CD4-positive, alpha-beta T cell treated with Interleukin-4 for 4 hours (primary cell): Measurements from ENCODE around the gene UNCX.
"Not testable (repeated sequence)": the region's sequence is repeated elsewhere in the genome, so short reads cannot be mapped to it uniquely, and the experiment has no call there.

Experiments
- DNase-seq: peaks from one replicate; pipeline ENCODE4 v3.0.0-alpha.2; 2020

UNCX gene

DNA sequence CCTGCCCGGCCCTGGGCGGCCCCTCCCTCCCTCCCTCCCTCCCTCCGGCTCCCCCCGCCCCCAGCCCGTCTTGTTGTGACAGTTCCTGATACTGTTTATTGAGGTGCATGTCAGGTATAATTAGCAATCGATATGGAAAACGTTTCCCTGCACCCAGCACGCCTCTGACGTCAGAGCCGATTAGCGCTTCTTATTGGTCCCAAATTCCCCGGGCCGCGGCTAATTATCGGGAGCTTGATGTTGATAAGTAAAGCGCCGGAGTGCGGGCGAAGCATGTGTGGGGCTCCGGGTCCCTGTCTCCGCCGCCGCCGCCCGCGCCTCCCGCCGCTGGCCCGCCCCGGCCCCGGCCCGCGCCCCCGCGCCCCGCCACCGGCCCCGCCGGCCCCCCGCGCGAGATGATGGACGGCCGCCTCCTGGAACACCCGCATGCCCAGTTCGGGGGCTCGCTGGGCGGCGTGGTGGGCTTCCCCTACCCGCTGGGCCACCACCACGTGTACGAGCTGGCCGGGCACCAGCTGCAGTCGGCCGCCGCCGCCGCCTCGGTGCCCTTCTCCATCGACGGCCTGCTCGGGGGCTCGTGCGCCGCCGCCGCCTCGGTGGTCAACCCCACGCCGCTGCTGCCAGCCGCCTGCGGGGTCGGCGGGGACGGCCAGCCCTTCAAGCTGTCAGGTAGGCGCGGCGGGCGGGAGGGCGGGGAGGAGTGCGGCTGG, at the start of gene UNCX:
Gene UNCX, plus strand, starts transcription at position 250 of the 710 bp plus-strand sequence. Its CDS starts 146 bp downstream, at position 396.
- DNase-seq: no peak

DNA sequence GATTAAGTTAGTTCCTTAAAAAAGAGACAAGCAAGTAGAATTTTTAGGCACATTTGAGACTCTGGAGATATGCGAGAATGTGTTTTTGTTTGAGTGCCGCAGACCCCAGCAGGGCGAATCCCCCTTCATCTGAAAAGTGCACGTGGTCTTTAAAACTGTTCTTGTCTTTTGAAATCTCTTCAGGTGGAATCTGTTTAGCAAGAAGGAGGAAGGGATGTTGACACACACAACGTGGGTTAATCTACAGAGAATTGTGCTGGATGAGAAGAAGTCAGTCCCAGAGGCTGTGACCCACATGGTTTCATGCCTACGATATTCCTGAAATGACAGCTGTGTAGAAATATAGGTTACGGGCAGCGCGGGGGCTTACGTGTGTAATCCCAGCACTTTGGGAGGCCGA, 45.5 kb upstream of the UNCX start:
- no peak for DNase-seq

DNA sequence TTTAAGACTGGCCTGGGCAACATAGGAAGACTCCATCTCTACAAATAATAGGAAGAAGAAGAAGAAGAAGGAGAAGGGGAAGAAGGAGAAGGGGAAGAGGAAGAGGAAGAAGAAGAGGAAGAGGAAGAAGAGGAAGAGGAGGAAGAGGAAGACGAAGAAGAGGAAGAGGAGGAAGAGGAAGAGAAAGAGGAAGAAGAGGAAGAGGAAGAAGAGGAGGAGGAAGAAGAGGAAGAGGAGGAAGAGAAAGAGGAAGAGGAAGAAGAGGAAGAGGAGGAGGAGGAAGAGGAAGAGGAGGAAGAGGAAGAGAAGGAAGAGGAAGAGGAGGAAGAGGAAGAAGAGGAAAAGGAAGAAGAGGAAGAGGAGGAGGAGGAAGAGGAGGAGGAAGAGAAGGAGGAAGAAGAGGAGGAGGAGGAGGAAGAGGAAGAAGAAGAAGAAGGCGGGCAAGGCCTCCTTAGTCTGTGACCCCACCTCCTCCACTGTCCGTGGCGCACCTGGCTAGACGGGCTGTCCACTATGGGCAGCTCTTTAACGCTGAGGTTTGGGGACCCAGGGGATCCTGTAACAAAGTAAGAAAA, 43.9 kb upstream of the UNCX start:
- no peak for DNase-seq

DNA sequence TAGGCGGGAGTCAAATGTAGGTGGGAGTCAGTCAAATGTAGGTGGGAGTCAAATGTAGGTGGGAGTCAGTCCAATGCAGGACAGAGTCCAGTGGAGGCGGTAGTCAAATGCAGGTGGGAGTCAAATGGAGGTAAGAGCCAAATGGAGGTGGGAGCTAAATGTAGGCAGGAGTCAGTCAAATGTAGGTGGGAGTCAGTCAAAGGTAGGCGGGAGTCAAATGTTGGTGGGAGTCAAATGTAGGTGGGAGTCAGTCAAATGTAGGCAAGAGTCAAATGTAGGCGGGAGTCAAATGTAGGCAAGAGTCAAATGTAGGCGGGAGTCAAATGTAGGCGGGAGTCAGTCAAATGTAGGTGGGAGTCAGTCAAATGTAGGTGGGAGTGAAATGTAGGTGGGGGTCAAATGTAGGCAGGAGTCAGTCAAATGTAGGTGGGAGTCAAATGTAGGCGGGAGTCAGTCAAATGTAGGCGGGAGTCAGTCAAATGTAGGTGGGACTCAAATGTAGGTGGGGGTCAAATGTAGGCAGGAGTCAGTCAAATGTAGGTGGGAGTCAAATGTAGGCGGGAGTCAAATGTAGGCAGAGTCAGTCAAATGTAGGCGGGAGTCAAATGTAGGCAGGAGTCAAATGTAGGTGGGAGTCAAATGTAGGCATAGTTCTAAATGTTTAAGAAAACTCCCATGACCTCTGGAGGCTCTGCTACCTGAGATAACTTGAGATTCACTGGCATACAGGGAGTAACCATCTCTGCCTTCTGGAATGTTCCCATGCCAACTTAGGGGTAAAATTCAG, 42.5 kb upstream of the UNCX start:
- DNase-seq: no peak

DNA sequence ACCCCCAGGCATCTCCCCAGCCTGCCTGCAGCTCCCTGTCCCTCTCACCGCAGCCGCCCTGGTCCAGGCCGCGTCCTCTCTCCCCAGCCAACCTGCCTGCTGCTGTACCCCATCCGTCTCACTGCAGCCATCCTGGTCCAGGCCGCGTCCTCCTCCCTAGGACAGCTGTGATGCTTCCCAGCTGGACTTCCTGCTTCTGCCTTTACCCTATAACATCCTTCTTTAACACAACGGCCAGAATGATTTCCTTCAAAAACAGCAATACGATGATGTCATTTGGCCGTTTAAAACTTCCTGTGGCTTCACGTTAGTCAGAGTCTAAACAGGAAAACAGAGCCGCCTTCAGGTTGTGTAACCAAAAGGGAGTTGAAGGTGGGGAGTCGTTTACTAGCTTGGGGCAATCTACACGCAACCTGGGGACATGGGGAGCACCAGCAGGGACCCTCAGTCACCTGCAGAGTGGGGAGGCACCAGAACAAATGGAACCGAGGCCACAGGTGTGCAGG, 40.4 kb upstream of the UNCX start:
- peak; percentile 14 for DNase-seq

DNA sequence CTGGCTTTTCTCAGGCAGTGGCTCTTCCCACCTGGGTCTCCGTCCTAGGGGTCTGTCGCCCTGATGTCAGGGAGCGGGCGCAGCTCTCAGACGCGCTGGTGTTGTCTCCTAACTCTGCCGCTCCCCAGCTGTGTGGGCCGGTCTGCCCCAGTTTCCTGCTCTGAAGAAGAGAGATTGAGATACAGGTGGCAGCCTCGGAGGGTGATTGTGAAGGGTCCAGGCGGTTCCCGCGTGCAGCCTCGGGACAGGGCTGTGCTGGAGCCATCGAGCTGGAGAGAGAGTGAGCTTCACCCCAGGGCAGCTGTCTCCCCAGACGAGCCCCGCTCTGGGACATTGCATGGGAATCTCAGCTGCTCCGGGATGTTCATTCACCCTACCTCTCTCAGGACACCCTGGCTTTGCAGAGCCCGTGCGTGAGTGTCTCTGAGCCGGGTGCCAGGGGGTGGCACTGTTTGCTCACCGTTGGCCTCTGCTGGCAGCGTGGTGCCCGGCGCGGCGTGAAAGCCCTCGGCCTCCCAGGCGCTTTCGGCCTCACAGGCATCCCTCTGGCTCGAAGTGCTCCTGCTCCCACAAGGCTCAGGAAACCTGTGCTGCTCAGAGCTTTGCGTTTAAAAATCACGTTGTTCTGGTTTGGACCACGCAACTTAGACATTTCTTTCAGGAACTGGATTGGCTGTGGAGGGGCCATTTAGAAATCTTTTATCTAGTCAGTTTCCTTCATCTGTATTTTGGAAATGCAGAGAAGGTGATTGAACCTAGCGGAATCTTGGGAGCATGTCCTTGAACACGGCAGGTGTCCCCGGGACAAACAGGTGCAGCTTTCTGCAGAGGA, 38.9 kb upstream of the UNCX start:
- peak; percentile 15 for DNase-seq

DNA sequence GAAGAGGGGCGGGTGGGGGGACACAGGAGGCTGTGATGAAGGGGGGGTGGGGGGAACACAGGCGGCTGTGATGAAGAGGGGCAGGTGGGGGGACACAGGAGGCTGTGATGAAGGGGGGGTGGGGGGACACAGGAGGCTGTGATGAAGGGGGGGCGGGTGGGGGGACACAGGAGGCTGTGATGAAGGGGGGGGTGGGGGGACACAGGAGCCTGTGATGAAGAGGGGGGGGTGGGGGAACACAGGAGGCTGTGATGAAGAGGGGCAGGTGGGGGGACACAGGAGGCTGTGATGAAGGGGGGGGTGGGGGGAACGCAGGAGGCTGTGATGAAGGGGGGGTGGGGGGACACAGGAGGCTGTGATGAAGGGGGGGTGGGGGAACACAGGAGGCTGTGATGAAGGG, 36.2 kb upstream of the UNCX start:
- DNase-seq: not testable (repeated sequence)

DNA sequence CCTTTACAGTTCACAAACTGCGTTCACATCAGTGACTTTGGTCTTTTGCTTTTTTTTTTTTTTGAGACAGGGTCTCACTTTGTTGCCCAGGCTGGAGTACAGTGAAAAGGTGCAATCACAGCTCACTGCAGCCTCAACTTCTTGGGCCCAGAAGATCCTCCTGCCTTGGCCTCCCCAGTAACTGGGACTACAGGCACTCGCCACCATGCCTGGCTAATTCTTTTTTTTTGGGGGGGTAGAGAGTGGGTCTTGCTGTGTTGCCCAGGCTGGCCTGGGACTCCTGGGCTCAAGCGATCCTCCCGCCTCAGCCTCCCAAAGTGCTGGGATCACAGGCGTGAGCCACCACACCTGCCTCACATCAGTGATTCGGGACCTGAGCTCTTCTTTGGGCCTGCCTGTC, 35.7 kb upstream of the UNCX start:
- DNase-seq: no peak

DNA sequence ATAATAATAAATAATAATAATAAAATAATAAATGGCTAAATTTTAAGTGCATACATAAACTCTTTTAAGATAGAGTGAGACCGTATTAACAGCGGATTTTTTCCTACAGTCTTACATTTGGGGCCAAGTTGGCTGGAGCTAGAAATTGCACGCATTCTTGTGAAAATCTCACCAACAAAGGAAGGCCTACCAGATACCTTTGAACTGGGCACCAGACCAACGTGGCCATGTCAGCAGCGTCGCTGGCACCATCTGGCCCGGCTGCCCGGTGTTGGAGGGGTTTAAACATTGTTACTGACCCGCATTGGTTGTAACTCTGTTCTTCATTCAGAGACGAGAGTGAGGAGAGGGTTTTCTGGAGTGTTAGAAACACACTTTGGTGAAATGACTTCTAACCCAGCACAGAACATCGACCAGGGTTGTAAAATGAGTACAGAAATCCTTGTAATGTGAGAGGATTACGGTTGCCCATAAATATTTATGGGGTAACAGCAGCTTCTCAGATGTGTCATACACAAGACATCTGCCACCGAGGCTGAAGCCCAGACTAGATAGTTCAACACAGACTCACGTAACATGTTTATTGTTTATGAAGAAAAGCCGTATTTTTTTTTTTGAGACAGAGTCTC, 34.6 kb upstream of the UNCX start:
- no peak for DNase-seq

DNA sequence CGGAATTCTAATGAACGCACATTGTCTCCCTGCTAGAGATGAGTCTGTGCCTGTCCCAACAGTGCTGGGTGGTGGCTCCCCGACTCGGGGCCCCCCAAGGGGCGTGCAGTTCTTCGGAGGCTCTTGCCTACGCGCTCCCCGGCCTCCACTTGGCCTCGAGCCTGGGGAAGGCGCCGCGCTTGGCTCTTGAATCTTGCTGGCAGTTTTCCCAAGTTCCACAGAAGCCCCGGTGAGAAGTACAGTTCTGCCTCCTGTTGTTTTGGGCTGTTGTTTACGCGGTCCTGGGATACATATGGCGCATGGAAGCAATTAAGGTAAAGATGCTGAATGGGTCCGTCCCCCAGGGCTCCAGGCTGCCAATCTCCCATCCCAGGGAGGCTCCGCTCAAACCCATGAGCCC, 32.6 kb upstream of the UNCX start:
- no peak for DNase-seq

DNA sequence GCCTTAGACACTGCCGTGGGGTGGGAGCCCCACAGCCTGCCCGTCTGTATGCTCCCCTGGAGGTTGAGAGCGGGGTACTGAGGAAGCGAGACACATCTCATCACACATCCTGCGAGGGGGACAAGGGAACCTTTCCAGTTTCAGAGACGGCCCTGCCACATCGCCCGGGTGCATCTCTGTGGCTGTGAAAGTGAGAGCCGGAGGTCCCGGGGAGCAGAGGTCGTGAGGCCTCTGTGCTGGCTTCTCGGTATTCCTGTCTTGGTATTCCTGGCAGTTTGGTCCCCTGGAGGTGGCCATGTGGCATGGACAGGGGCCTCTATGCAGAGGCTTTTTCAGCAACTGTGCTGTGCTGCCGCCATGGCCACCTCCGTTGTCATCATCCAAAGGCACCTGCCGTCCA, 30.8 kb upstream of the UNCX start:
- no peak for DNase-seq

DNA sequence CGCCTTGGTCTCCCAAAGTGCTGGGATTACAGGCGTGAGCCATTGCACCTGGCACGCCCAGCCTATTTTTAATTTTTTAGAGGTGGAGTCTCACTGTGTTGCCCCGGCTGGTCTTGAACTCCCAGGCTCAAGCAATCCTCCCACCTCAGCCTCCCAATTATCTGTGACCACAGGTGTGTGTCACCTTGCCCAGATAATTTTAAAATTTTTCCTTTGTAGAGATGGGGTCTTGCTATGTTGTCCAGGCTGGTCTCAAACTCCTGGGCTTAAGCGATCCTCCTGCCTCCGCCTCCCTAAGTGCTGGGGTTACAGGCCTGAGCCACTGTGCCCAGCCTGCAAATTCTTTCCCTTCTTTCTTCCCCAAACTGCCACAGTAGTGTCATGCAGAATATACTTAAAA, 29.8 kb upstream of the UNCX start:
- DNase-seq: not testable (repeated sequence)

DNA sequence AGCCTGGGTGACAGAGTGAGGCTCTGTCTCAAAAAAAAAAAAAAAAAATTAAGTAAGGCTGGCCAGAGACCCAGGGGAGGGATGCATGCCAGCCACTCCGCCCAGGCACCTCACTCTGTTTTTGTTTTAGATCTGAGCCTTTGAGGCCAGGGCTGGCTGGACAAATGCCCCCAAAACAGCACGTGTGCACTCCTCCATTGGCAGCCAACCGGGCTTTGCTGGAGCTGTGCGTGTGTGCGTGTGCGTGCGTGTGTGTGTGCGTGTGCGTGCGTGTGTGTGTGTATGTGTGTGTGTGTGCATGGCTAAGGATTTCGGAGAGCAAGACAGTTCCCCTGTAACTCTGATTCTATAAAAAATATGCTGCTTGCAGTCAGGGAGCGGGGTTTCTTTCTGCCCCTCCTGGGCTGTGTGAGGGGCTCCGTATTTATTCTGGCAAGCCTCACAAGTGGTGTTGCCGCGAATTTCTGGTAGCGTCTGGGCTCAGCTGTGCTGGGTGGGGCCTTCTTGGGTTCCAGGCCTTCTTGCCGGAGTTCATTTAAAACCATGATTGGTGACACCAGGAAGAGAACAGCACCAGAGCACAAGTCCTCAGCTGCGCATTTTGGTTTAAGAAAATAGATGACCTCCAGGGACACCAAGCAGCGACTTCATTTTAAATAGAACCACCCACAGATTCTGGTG, 28.1 kb upstream of the UNCX start:
- no peak for DNase-seq

DNA sequence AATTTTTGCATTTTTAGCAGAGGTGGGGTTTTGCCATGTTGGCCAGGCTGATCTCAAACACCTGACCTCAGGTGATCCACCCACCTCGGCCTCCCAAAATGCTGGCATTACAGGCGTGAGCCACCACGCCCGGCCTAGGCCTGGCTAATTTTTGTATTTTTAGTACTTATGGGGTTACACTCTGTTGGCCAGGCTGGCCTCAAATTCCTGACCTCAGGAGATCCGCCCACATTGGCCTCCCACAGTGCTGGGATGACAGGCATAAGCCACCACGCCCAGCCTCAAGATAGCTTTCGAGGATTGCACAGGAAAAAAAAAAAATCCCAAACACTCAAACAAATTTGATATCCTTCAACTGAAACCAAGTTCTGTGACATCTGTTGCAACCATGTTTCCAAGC, 26.9 kb upstream of the UNCX start:
- not testable (repeated sequence) for DNase-seq

DNA sequence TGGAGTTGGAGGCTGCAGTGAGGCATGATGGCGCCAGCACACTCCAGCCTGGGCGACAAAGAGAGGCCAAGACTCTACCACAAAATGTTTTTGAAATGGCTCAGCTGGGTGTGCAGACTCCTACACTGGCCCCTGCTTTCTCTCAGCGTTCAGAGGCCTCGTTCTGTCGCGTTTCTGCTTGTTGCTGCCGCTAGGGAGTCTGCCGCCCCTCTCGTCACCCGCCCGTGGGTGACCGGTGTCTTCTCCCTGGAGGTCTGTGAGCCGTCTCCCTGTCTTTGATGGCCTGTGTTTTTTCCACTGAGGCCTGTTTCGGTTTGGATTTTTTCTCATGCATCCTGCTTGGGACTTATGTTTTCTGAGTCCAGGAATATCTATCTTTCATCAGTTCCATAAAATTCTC, 23.6 kb upstream of the UNCX start:
- DNase-seq: no peak

DNA sequence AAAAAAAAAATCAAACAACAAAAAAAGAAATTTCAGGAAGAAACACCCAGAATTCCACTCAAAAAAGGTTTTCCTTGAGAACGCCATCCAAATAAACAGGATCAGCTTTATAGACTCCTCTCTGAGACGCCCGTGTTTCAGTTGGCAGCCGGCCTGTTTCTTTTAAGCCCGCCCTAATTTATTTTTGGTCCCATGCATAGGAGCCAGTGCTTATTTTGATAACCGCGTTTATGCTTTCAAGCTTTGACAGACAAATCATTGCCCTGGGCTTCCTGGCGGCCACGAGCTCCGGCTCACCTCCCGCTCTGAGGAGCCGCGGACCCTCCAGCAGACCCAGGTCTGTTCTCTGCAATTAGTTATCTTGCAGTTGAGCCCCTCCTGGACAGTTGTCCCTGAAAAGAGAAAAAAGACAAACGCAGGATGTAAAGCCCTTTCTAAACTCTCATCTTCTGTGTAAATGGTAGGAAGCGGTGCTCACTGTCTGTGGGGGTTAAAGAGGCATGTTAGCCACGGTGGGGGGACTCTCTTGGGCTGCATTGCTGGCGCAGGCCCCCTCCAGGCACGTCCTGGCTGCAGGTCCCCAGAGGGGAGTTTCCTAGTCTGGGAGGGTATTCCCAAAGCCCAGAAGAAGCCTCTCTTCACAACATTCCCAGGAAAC, 22.2 kb upstream of the UNCX start:
- no peak for DNase-seq

DNA sequence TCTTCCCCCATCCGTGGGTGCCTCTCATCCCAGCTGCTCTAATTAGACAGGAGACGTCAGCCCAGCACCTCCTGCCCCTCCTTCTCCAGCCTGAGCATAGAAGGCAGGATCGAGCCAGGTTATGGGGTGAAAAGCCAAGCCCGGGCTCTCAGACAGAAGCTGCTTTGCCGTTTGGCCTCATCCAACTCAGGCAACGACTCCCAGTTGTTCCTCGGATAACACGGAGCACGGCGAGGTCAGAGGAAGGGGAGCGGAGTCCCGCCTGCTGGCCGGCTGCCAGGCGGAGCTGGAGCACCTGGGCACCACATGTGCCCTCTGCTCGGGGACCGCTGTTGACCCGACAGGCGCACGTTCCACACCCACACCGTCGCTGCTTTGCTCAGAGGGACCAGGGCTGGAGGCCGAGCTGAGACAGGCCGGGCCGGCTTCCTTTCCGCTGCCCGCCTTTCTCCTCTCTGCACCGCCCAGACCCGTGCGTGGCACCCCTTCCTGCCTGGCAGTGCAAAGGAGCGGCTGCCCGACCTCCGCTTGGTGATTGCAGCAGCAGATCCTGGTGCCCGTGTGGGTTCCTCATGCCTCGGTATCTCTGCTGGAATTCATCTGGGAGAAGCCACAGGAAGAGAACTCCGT, 21.6 kb upstream of the UNCX start:
- DNase-seq: no peak

DNA sequence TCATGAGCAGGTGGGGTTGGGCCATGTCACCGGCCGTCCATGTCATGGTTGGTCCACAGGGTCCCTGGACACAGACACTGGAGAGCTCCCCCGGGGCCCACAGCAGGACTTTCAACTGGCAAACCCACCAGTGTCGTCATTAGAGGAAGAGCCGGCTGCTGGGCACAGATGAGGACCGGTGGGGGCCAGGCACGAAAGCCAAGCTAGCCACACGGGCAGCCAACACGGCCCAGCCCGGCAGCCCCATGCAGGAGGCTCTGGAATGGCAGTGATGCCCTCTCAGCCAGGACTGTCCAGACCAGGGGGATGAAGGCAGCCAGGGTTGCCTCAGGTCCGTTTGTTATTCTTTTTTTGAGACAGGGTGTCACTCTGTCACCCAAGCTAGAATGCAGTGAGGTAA, 21.1 kb upstream of the UNCX start:
- DNase-seq: no peak

DNA sequence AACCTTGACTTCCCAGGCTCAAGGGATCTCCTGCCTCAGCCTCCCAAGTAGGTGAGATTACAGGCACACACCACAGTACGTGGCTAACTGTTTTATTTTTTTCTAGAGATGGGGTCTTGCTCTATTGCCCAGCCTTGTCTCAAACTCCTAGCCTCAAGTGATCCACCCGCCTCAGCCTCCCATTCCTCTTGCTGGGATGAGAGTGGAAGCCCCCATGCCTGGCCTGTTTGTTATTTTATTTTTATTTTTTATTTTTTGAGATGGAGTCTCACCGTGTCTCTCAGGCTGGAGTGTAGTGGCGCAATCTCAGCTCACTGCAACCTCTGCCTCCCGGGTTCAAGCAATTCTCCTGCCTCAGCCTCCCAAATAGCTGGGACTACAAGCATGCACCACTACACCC, 20.6 kb upstream of the UNCX start:
- not testable (repeated sequence) for DNase-seq

DNA sequence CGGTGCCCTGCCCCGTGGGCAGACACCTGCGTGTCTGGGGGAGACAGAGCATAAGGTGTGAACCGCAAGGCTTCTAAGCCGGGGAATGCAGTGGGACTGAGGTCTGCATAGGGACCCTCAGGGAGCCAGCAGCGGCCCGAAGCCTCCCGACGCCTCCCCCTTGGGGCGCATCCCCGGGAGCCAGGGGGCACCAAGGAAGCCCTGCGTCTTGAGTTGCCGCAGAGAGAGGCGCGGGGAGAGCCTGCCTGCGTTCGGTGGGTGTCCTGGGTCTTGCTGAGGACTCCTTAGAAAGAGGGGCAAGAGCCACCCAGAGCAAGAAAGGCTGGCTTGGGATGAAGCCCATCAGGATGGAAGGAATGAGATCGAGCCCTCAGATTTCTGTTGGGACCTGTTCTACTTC, 18.2 kb upstream of the UNCX start:
- no peak for DNase-seq
